Right ventricle myocardium superior (tissue), 1 donor: Measurements from ENCODE around the gene RAE1. TPM values are rescaled to one million over a fixed set of nuclear protein-coding genes. Genes with fewer than 3 reads are reported as not detected.

ENCODE experiments used
- ATAC-seq: fragments of 200-7000 bp; cut with Tn5 transposase; one replicate; pipeline ENCODE4 v1.9.1; 2020; ENCODE audit warnings: mild to moderate bottlenecking; ENCODE audit not compliant: poor library complexity
- DNase-seq: peaks from one replicate; pipeline ENCODE4 v3.0.0-alpha.2; 2020
- intact Hi-C: fragments of 100-400 bp; cut with DNase I; formaldehyde crosslinking; loops from one replicate; pipeline ENCODE4 v1.11.2; 2022
- total RNA-seq: library from RNA; stranded (reverse); fragmentation: NEBNext Ultra II Directional; extraction: Animal tissue kit (Norgen Biotek cat#: 25700); gene quantifications from one replicate; pipeline ENCODE4 v1.2.1, GENCODE V29; 2021
- donor health status: DM: no; HTN: yes; CAD: no; lungs with severe emphysema.

The RAE1 gene
- total RNA-seq, 1 donor from 2014 or later: 13.2 TPM

GRCh38 chr20:57382516-57382915 lies 31.5 kb downstream of the RAE1 start:
- intact Hi-C loops: loop anchor here (2.0 kb wide), 1 partner anchor 112 kb away; no protein-coding TSS in a partner anchor
- DNase-seq: no peak
- ATAC-seq: no peak

- intact Hi-C loops: loop anchor here (2.0 kb wide), 1 partner anchor 111 kb away; no protein-coding TSS in a partner anchor
- ATAC-seq: no peak
These were observed 32.6 kb downstream of the RAE1 start for GRCh38 chr20:57383447-57384347.

GRCh38 chr20:57384486-57384885 lies 33.4 kb downstream of the RAE1 start:
- DNase-seq: peak; percentile 36
- intact Hi-C loops: no loop called here

More at GRCh38 chr20:57383447-57384347, 32.6 kb downstream of the RAE1 start:
- peak; percentile 24 for DNase-seq

GRCh38 chr20:57384953-57385761 lies 34.1 kb downstream of the RAE1 start:
- DNase-seq (peak; percentile 43), ATAC-seq (no peak)
- intact Hi-C loops: no loop called here

More at GRCh38 chr20:57384486-57384885, 33.4 kb downstream of the RAE1 start:
- ATAC-seq: no peak

GRCh38 chr20:57385940-57386339 lies 34.9 kb downstream of the RAE1 start:
- intact Hi-C loops: no loop called here
- ATAC-seq: no peak
- DNase-seq: no peak

- ATAC-seq: no peak
- DNase-seq: no peak
- intact Hi-C loops: no loop called here
These were observed 35.7 kb downstream of the RAE1 start for GRCh38 chr20:57386762-57387161.

GRCh38 chr20:57387463-57387862 lies 36.4 kb downstream of the RAE1 start:
- intact Hi-C loops: no loop called here
- DNase-seq (peak; percentile 34), ATAC-seq (no peak)

- ATAC-seq (no peak), DNase-seq (peak; percentile 40)
- intact Hi-C loops: no loop called here
These were observed 36.9 kb downstream of the RAE1 start for GRCh38 chr20:57387945-57388371.

GRCh38 chr20:57388953-57389694 lies 38.1 kb downstream of the RAE1 start:
- peak; percentile 91 for DNase-seq
- intact Hi-C loops: no loop called here
- ATAC-seq: peak; percentile 84

- ATAC-seq (peak; percentile 1), DNase-seq (peak; percentile 52)
- intact Hi-C loops: no loop called here
These were observed 38.9 kb downstream of the RAE1 start for GRCh38 chr20:57389695-57390603.

GRCh38 chr20:57390604-57391438 lies 39.8 kb downstream of the RAE1 start, which contains the start of gene RBM38:
TSS of gene RBM38 (plus strand) at chr20:57391396. CDS start at chr20:57391582, 186 bp downstream.
- peak; percentile 80 for ATAC-seq
- peak; percentile 83 for DNase-seq
- intact Hi-C loops: no loop called here

- intact Hi-C loops: loop anchor here (2.0 kb wide), 1 partner anchor 49 kb away; no protein-coding TSS in a partner anchor
- DNase-seq (peak; percentile 66), ATAC-seq (no peak)
These were observed 40.6 kb downstream of the RAE1 start for GRCh38 chr20:57391439-57392301.

- DNase-seq: peak; percentile 74
- intact Hi-C loops: loop anchor here (2.0 kb wide), 1 partner anchor 48 kb away; no protein-coding TSS in a partner anchor
- peak; percentile 46 for ATAC-seq
These were observed 41.6 kb downstream of the RAE1 start for GRCh38 chr20:57392512-57393271.

- intact Hi-C loops: loop anchor here (2.0 kb wide), 1 partner anchor 47 kb away; no protein-coding TSS in a partner anchor
- peak; percentile 26 for DNase-seq
- no peak for ATAC-seq
These were observed 42.5 kb downstream of the RAE1 start for GRCh38 chr20:57393321-57394120.
